Tibial nerve (tissue), 3 donors: ENCODE results near the gene CST7.

ENCODE experiments used
- CTCF ChIP-seq, 5 experiments: fragments of 200-600 bp in 3 of 5; fragments of 450-650 bp in 2 of 5; sonication (generic) in 3 of 5; IDR thresholded peaks; one replicate each; pipeline ENCODE4 v1.5.1; 2016 to 2019; ENCODE audit warnings: antibody characterized with exemption in 5 of 5, mild to moderate bottlenecking in 3 of 5, moderate library complexity in 2 of 5
- POLR2A ChIP-seq, 2 donors: fragments of 450-650 bp; IDR thresholded peaks; one replicate each; pipeline ENCODE4 v1.6.1; 2017; ENCODE audit warnings: antibody characterized with exemption in 2 of 2, mild to moderate bottlenecking in 2 of 2, moderate library complexity in 2 of 2

GRCh38 chr20:24958506-24959385 lies 9.7 kb downstream of the CST7 start:
- TF ChIP-seq POLR2A (IDR thresholded peaks at IDR 0.05) (no peak), CTCF (IDR thresholded peaks at IDR 0.05) (no peak)
